ENCODE data around the gene EVA1A.

The EVA1A gene

GRCh38 chr2:75476761-75477160 lies 84.0 kb downstream of the EVA1A start:
- H3K4me1 Mint-ChIP-seq (ENCODE audit: low read depth in 2 of 2) = no peaks in the 10 kb centered on the region
- no peak for ATAC-seq (replicated peaks)
- H3K27me3 Mint-ChIP-seq = peaks cover 19 to 24% of the 10 kb centered on the region in 2 donors
- no peak overlapping the region for H3K4me3 Mint-ChIP-seq
- no peak for DNase-seq
- peaks cover 0 to 2% of the 10 kb centered on the region in 2 donors for H3K9me3 Mint-ChIP-seq
- H3K27ac Mint-ChIP-seq = no peak overlapping the region
- no peaks in the 10 kb centered on the region for H3K36me3 Mint-ChIP-seq (ENCODE audit: insufficient read depth)

- Mint-ChIP-seq H3K27ac (no peak overlapping the region), H3K4me3 (no peak overlapping the region), H3K9me3 (peaks cover 0 to 2% of the 10 kb centered on the region in 2 donors), H3K36me3 (ENCODE audit: insufficient read depth) (no peaks in the 10 kb centered on the region), H3K27me3 (peaks cover 19 to 24% of the 10 kb centered on the region in 2 donors), H3K4me1 (ENCODE audit: low read depth in 2 of 2) (no peaks in the 10 kb centered on the region)
- ATAC-seq (replicated peaks) (no peak), DNase-seq (no peak)
Observed at GRCh38 chr2:75475976-75476375, 84.8 kb downstream of the EVA1A start.

GRCh38 chr2:75475049-75475448 lies 85.7 kb downstream of the EVA1A start:
- DNase-seq (no peak), ATAC-seq (replicated peaks) (no peak)
- Mint-ChIP-seq H3K4me3 (no peak overlapping the region), H3K36me3 (ENCODE audit: insufficient read depth) (no peaks in the 10 kb centered on the region), H3K27me3 (peaks cover 19 to 24% of the 10 kb centered on the region in 2 donors), H3K4me1 (ENCODE audit: low read depth in 2 of 2) (no peaks in the 10 kb centered on the region), H3K9me3 (peaks cover 0 to 2% of the 10 kb centered on the region in 2 donors), H3K27ac (no peak overlapping the region)

GRCh38 chr2:75474115-75474514 lies 86.6 kb downstream of the EVA1A start:
- Mint-ChIP-seq H3K36me3 (ENCODE audit: insufficient read depth) (no peaks in the 10 kb centered on the region), H3K9me3 (peaks cover 0 to 2% of the 10 kb centered on the region in 2 donors), H3K27ac (no peak overlapping the region), H3K4me1 (ENCODE audit: low read depth in 2 of 2) (no peaks in the 10 kb centered on the region), H3K4me3 (no peak overlapping the region), H3K27me3 (peaks cover 19 to 24% of the 10 kb centered on the region in 2 donors)
- no peak for ATAC-seq (replicated peaks)
- DNase-seq = no peak

GRCh38 chr2:75466708-75467311 lies 93.9 kb downstream of the EVA1A start:
- H3K9me3 Mint-ChIP-seq = no peaks in the 10 kb centered on the region
- no peak overlapping the region for H3K27ac Mint-ChIP-seq
- DNase-seq = no peak
- H3K36me3 Mint-ChIP-seq (ENCODE audit: insufficient read depth) = no peaks in the 10 kb centered on the region
- no peak for ATAC-seq (replicated peaks)
- H3K4me3 Mint-ChIP-seq = no peak overlapping the region
- H3K4me1 Mint-ChIP-seq (ENCODE audit: low read depth in 2 of 2) = no peaks in the 10 kb centered on the region
- peaks cover 4 to 17% of the 10 kb centered on the region in 2 donors for H3K27me3 Mint-ChIP-seq

- ATAC-seq (replicated peaks) = no peak
- Mint-ChIP-seq H3K27me3 (peaks cover 7 to 28% of the 10 kb centered on the region in 2 donors), H3K4me3 (no peak overlapping the region), H3K9me3 (peaks cover 2 to 4% of the 10 kb centered on the region in 2 donors), H3K36me3 (ENCODE audit: insufficient read depth) (no peaks in the 10 kb centered on the region), H3K27ac (no peak overlapping the region), H3K4me1 (ENCODE audit: low read depth in 2 of 2) (no peaks in the 10 kb centered on the region)
- DNase-seq = no peak
Observed at GRCh38 chr2:75465317-75465984, 95.3 kb downstream of the EVA1A start.

GRCh38 chr2:75464348-75464946 lies 96.3 kb downstream of the EVA1A start:
- Mint-ChIP-seq H3K9me3 (peaks cover 3 to 8% of the 10 kb centered on the region in 2 donors), H3K4me3 (no peak overlapping the region), H3K27ac (no peak overlapping the region), H3K4me1 (ENCODE audit: low read depth in 2 of 2) (no peaks in the 10 kb centered on the region), H3K36me3 (ENCODE audit: insufficient read depth) (no peaks in the 10 kb centered on the region), H3K27me3 (peaks cover 7 to 38% of the 10 kb centered on the region in 2 donors)
- DNase-seq (no peak), ATAC-seq (replicated peaks) (no peak)

- H3K4me3 Mint-ChIP-seq = no peak overlapping the region
- DNase-seq = no peak
- peaks cover 3 to 8% of the 10 kb centered on the region in 2 donors for H3K9me3 Mint-ChIP-seq
- no peaks in the 10 kb centered on the region for H3K4me1 Mint-ChIP-seq (ENCODE audit: low read depth in 2 of 2)
- H3K27ac Mint-ChIP-seq = no peak overlapping the region
- H3K27me3 Mint-ChIP-seq = peaks cover 9 to 38% of the 10 kb centered on the region in 2 donors
- ATAC-seq (replicated peaks) = no peak
- H3K36me3 Mint-ChIP-seq (ENCODE audit: insufficient read depth) = no peaks in the 10 kb centered on the region
Observed at GRCh38 chr2:75462721-75463120, 98.0 kb downstream of the EVA1A start.

GRCh38 chr2:75462206-75462605 lies 98.5 kb downstream of the EVA1A start:
- Mint-ChIP-seq H3K27ac (no peak overlapping the region), H3K4me3 (no peak overlapping the region), H3K36me3 (ENCODE audit: insufficient read depth) (no peaks in the 10 kb centered on the region), H3K9me3 (peaks cover 3 to 8% of the 10 kb centered on the region in 2 donors), H3K4me1 (ENCODE audit: low read depth in 2 of 2) (no peaks in the 10 kb centered on the region), H3K27me3 (peaks cover 12 to 38% of the 10 kb centered on the region in 2 donors)
- DNase-seq (no peak), ATAC-seq (replicated peaks) (no peak)

- Mint-ChIP-seq H3K27ac (no peak overlapping the region), H3K9me3 (peaks cover 3 to 8% of the 10 kb centered on the region in 2 donors), H3K27me3 (peaks cover 12 to 38% of the 10 kb centered on the region in 2 donors), H3K36me3 (ENCODE audit: insufficient read depth) (no peaks in the 10 kb centered on the region), H3K4me1 (ENCODE audit: low read depth in 2 of 2) (no peaks in the 10 kb centered on the region), H3K4me3 (no peak overlapping the region)
- DNase-seq = no peak
- no peak for ATAC-seq (replicated peaks)
Observed at GRCh38 chr2:75460630-75461029, 100.1 kb downstream of the EVA1A start.

GRCh38 chr2:75459565-75460310 lies 101.0 kb downstream of the EVA1A start:
- Mint-ChIP-seq H3K4me3 (no peak overlapping the region), H3K27ac (no peak overlapping the region), H3K27me3 (peaks cover 12 to 38% of the 10 kb centered on the region in 2 donors), H3K4me1 (ENCODE audit: low read depth in 2 of 2) (no peaks in the 10 kb centered on the region), H3K9me3 (peaks cover 3 to 8% of the 10 kb centered on the region in 2 donors), H3K36me3 (ENCODE audit: insufficient read depth) (no peaks in the 10 kb centered on the region)
- DNase-seq (no peak), ATAC-seq (replicated peaks) (no peak)

GRCh38 chr2:75458201-75458600 lies 102.5 kb downstream of the EVA1A start:
- Mint-ChIP-seq H3K27ac (no peak overlapping the region), H3K4me3 (no peak overlapping the region), H3K4me1 (ENCODE audit: low read depth in 2 of 2) (no peaks in the 10 kb centered on the region), H3K36me3 (ENCODE audit: insufficient read depth) (no peaks in the 10 kb centered on the region), H3K9me3 (peaks cover 3 to 8% of the 10 kb centered on the region in 2 donors), H3K27me3 (peaks cover 12 to 26% of the 10 kb centered on the region in 2 donors)
- DNase-seq (no peak), ATAC-seq (replicated peaks) (no peak)

GRCh38 chr2:75456825-75457224 lies 103.9 kb downstream of the EVA1A start:
- DNase-seq (no peak), ATAC-seq (replicated peaks) (no peak)
- Mint-ChIP-seq H3K4me1 (ENCODE audit: low read depth in 2 of 2) (no peaks in the 10 kb centered on the region), H3K27ac (no peak overlapping the region), H3K36me3 (ENCODE audit: insufficient read depth) (no peaks in the 10 kb centered on the region), H3K27me3 (peaks cover 8 to 21% of the 10 kb centered on the region in 2 donors), H3K4me3 (no peak overlapping the region), H3K9me3 (peaks cover 3 to 8% of the 10 kb centered on the region in 2 donors)

Measured in effector memory CD8-positive, alpha-beta T cell (primary cell).